Activated CD8-positive, alpha-beta memory T cell treated with anti-CD3 and anti-CD28 coated beads, Interleukin-2, amount 50 U/mL, for 24 hours (primary cell): Measurements from ENCODE around the gene AK2.

ENCODE experiments used
- DNase-seq: peaks from one replicate; pipeline ENCODE4 v3.0.0-alpha.2; 2020; ENCODE audit errors: extremely low read depth

The AK2 gene

GRCh38 chr1:32972814-32973428 lies 63.8 kb downstream of the AK2 start:
- no peak for DNase-seq

- no peak for DNase-seq
These were observed 65.1 kb downstream of the AK2 start for GRCh38 chr1:32971576-32971975.

- no peak for DNase-seq
These were observed 65.5 kb downstream of the AK2 start for GRCh38 chr1:32971156-32971555.

GRCh38 chr1:32969566-32969965 lies 67.1 kb downstream of the AK2 start:
- no peak for DNase-seq

- no peak for DNase-seq
These were observed 68.7 kb downstream of the AK2 start for GRCh38 chr1:32967888-32968568.

GRCh38 chr1:32966900-32967299 lies 69.8 kb downstream of the AK2 start:
- DNase-seq: no peak

- no peak for DNase-seq
These were observed 71.4 kb downstream of the AK2 start for GRCh38 chr1:32965251-32965747.

GRCh38 chr1:32964461-32965250 lies 72.0 kb downstream of the AK2 start, which contains the start of gene RNF19B:
Gene RNF19B (minus strand): TSS chr1:32964809. CDS start chr1:32964685, 124 bp downstream.
- peak; percentile 85 for DNase-seq

- no peak for DNase-seq
These were observed 72.8 kb downstream of the AK2 start for GRCh38 chr1:32963746-32964460.

- no peak for DNase-seq
These were observed 74.3 kb downstream of the AK2 start for GRCh38 chr1:32962248-32962896.

GRCh38 chr1:32960819-32961355 lies 75.8 kb downstream of the AK2 start:
- no peak for DNase-seq

- no peak for DNase-seq
These were observed 76.3 kb downstream of the AK2 start for GRCh38 chr1:32960342-32960741.

- DNase-seq: no peak
These were observed 77.9 kb downstream of the AK2 start for GRCh38 chr1:32958827-32959226.
